NCI-H146 treated with DMSO at 0.1 percent for 48 hours (cell line): ENCODE measurements around the gene ANKRD13A.
"Not testable (repeated sequence)": the region's sequence is repeated elsewhere in the genome, so short reads cannot be mapped to it uniquely, and the experiment has no call there.

Source experiments
- DNase-seq: peaks from one replicate; lab custom pipeline; 2025; ENCODE audit not compliant: unreplicated experiment; lab: John Stamatoyannopoulos, UW

The ANKRD13A gene

DNA sequence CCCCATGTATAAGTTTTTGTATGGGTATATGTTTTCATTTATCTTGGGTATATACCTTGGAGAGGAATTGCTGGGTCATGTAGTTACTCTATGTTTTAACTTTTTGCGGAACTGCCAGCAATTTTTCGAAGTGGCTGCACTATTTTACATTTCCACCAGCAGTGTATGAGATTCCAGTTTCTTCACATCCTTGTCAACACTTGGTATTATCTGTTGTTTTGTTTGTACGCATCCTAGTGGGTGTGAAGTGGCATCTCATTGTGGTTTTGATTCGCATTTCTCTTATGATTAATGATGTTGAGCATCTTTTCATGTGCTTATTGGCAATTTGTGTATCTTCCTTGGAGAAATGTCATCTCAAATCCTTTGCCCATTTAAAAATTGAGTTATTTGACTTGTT lies 6.9 kb downstream of the ANKRD13A start:
- DNase-seq: no peak

DNA sequence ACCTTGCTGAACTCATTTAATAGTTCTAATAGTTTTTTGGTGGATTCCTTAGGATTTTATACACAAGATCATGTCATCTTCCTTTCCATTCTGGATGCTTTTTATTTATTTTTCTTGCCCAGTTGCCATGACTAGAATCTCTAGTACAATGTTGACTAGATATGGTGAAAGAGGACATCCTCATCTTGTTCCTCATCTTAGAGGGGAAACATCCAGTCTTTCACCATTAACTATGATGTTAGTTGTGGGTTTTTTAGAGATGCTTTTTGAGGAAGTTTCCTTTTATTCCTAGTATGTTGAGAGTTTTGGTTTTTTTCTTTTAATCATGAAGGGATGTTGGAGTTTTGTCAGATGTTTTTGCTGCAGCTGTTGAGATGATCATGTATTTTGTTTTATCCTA lies 8.7 kb downstream of the ANKRD13A start:
- DNase-seq: no peak

DNA sequence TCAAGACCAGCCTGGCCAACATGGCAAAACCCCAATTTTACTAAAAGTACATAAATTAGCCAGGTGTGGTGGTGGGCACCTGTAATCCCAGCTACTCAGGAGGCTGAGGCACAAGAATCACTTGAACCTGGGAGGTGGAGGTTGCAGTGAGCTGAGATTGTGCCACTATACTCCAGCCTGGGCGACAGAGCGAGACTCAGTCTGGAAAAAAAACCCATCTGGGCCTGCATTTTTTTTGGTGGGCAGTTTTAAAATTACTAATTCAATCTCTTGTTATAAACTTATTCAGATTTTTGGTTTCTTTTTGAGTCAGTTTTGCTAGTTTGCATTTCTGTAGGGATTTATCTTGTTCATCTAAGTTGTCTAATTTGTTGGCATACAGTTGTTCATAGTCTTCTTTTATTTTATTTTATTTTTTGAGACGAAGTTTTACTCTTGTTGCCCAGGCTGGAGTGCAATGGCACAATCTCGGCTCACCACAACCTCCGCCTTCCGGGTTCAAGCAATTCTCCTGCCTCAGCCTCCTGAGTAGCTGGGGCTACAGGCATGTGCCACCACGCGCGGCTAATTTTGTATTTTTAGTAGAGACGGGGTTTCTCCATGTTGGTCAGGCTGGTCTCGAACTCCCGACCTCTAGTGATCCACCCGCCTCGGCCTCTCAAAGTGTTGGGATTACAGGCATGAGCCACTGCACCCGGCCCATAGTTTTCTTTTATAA lies 9.6 kb downstream of the ANKRD13A start:
- DNase-seq: not testable (repeated sequence)

DNA sequence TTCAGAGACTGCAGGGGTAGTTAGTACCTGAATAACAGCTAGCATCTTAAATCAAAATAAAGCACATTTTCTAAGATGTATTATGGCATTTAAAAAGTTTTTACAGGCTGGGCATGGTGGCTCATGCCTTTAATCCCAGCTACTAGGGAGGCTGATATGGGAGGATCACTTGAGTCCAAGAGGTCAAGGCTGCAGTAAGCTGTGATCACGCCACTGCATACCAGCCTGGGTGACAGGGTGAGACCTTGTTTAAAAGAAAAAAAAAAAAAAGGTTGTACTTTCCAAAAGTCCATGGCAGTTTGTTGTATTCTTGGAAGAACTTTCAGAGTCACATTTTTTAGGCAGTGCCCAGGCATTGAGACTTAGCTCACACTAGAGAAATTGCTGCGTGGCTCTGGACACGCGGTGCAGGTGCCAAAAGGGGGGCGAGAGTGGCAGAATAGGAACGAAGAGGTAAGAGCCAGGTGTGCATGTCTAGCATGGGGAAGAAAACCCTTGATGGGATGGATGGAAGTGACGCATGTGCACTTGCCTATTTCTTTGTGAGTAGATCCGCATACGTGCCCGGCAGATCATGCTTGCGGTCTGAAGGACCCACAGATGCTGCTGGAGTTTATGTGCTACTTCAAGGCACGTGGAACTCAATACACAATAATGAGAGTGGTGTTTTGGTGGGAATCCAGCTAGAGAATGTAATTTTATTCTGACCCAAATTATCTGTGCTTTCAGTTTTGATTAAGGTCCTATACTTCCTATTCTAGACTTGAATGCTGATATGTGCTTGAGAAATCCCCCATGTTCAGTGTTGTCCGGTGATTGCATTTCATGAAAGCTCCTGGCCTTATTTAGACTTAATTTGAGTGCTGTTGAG lies 11.9 kb downstream of the ANKRD13A start:
- no peak for DNase-seq

DNA sequence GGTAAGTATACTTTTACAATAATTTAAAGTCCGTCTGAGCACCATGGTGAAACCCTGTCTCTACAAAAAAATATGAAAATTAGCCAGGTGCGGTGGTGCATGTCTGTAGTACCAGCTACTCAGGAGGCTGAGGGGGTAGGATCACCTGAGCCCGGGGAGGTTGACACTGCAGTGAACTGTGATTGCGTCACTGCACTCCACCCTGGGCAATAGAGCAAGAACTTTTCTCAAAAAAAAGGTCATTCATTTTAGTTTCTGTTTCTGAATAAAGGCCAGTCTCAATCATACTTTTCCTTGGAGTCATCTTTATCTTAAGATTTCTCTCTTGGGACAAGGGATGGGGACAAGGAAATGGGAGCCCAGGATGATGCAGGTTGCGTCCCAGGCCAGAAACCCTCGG lies 12.9 kb downstream of the ANKRD13A start:
- DNase-seq: no peak

DNA sequence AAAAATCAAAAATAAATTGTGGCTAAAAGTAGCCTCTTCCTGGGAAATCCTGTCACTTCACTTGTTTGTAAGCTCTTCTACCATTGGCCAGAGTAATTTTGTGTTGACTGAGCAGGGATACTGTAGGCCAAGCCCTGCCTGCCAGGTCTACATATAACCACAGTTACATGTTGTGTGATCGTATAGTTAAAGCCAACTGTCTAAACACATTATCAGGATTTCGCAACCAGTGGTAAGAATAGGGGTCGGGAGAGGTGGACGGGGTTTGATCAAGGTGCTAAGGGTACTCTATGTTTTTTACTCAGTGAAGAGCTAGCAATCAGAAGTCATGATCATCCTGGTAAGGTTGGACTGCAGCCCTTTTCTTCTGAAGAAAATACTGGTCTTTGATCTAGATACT lies 13.4 kb downstream of the ANKRD13A start:
- DNase-seq: no peak

DNA sequence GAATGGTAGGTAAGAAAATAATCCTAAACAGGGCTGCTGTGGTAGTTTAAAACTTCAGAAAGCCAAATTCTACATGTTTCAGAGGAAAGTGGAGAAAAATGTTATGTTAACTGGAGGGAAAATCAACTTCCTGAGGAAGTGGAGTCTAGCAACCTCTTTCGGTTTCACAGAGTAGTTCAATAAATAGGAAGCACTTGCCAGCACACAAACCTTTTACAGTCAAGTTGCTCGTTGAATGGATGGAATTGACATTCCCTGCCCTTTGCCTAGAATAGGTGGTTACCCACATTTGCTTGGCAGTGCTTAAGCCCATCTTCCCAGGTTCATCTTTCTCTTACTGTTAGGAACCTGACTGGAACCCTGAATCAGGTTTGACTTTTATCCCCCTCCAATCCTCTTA lies 15.9 kb downstream of the ANKRD13A start:
- no peak for DNase-seq

DNA sequence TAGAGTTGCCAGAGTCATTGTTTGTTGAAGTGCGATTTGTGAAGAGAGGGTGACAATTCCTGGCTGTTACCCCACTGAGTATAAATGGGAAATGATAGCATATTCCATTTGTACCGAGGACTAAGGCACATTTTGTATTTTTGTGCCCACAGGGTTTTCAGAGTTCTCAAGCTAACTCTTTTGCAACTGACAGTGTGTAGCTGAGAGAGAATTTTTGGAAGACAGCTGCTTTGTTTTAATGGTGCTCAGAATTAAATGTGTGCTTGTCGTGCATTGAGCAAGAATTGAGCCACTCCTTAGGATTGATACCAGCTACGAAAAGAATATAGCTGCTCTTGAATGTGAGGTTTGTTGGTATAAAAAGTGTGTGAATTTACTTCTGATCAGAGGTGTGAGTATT lies 21.7 kb downstream of the ANKRD13A start:
- DNase-seq: no peak

DNA sequence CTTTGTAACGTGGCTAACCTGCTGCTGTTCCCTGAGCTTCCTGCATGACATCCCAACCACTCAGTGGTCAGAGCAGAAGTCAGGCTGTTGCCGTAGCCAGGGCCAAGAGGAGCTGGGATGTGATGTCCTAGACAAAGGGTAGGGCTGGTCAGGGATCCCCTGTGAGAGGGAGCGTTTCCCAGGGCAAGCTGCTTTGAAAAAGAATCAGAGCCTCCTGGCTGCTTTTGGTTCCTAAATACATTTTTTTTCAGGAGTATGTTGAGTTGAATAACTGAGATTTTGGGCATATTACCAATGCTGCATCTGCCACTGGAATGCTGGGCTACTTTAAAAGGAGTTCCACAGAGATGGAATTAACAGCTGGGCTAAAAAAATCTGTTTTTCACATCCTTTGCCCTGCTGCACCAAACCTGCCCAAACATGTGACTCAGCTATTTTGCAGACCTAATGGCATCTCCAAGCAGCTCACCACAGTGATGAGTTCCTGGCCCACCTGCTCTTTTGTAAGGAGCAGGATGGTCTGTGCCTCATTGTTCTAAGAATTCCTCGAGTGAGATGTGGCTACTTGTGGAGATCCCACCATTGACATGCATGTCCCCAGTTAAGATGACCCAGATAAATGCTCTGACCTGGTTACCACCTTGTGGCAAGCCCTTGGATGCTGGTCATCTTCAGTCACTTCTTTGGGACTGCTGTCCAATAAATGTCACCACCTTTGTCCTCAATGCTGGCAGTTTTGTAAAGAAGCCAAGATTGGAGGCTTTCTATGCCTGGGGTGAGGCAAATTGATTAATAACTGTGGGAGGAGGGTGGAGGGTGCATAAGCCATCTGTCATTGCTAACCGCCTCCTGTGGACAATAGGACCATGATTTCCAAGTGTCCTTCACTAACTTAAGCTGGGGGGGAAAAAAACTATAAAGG lies 24.1 kb downstream of the ANKRD13A start:
- no peak for DNase-seq

DNA sequence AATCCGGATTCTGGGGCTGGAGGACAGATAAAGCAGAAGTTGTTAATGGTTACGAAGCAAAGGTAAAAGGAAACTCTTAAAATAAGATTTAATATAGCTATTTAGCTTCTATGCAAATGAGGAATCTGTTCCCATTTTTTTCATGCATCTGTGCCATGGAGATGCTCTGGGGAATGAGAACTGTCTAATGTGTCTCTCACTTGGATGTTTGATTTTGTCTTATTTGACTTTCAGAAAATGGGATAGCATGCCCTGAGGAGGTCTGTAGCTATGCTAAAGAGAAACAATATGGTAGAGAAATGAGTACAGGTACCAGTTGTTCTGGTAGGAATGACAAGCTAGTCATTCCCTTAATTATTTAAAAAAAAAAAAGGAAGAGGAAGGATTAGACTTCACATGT lies 24.8 kb downstream of the ANKRD13A start:
- no peak for DNase-seq

DNA sequence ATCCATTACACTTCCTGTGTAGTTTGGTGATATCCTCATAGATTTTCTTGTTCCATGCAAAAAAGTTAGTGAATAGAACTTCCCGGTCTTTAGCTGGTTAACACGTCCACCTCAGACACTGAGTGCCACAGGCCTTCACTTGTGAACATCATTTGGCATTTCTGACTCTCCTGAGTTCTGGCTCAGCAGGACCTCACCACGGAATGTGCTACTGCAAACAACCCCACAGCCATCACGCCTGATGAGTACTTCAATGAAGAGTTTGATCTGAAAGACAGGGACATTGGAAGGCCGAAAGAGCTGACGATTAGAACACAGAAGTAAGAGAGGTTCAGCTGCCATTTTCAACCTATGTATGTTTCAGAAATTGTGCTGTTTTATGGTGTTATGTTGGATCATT lies 29.1 kb downstream of the ANKRD13A start:
- DNase-seq: no peak

DNA sequence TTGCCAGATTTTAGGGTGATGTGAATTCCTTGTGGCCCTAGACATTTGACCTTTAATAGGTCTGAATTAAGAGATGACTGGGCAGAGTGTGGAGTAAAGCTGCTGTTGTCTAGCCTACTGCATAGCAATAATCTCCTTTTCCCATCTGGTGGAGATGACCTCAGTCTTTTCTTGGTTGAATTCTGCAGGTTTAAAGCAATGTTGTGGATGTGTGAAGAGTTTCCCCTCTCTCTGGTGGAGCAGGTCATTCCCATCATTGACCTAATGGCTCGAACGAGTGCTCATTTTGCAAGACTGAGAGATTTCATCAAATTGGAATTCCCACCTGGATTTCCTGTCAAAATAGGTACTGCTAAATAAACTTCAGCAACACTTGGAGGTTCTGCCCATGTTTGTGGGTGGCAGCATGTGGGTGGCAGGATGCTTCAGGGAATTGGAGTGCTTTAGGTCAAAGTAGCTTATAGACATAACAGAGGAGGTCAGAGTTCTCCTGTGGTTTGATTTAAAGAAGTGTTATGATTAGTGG lies 30.1 kb downstream of the ANKRD13A start:
- no peak for DNase-seq

DNA sequence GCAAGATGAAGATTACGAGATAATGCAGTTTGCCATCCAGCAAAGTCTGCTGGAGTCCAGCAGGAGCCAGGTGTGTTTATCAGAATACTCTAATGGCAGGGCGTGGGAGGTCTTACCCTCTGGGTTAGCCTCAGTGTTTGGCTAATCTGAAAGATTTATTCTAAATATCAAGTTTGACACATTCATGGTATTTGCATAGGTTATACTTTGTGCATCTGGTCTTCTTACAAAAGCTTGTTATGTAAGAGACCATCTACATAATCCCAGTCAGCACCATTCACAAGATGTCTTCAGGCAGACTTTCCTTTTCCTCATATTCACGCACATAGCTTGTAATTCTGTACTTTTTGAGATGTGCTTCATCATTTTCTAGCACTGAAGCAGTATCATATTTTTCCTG lies 34.7 kb downstream of the ANKRD13A start:
- no peak for DNase-seq

DNA sequence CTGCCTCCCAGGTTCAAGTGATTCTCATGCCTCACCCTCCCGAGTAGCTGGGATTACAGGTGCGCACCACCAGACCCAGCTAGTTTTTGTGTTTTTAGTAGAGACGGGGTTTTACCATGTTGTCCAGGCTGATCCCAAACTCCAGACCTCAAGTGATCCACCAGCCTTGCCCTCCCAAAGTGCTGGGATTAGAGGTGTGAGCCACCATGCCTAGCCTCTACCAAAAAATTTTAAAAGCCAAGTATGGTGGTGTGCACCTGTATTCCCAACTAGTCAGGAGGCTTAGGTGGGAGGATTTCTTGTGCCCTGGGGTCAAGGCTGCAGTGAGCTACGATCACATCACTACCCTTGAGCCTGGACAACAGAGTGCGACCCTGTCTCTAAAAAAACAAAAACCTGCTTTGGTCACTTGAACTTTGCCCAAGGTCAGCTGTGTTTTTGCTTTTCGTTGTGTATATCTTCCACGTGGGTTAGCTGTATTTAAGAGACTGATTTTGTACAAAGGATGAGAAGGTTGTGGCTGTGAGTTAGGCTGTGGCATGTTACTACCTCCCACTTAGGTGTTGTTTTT lies 36.4 kb downstream of the ANKRD13A start:
- DNase-seq: no peak

DNA sequence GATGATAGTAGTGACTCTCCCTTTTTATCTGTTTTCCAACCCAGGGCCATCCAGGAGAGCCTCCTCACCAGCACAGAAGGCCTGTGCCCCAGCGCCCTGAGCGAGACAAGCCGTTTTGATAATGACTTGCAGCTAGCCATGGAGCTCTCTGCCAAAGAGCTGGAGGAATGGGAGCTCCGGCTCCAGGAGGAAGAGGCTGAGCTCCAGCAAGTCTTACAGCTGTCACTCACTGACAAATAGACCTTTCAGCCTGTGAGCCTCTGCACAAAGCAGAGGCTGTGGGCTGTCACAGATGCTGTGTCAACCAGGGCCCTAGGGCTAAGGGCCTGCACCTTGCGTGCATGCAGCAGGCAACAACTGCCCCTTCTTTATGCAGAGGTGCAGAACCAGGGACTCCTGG lies 38.1 kb downstream of the ANKRD13A start:
- no peak for DNase-seq

DNA sequence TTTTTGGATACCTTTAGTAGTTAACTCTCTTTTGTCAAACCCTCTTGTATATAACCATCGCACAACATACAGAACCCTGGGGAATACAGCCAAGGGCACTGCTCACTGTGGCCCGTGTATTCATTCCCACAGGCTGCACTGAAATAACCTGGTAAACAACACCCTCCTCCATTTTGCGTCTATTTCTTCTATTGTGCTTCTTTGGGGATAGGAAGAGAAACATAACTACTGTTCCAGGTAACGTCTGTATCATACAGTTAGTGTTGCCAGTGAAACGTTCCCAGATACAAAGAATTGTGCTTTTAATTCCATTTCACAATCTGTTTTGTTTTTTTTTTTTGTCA lies 39.5 kb downstream of the ANKRD13A start:
- DNase-seq: no peak

DNA sequence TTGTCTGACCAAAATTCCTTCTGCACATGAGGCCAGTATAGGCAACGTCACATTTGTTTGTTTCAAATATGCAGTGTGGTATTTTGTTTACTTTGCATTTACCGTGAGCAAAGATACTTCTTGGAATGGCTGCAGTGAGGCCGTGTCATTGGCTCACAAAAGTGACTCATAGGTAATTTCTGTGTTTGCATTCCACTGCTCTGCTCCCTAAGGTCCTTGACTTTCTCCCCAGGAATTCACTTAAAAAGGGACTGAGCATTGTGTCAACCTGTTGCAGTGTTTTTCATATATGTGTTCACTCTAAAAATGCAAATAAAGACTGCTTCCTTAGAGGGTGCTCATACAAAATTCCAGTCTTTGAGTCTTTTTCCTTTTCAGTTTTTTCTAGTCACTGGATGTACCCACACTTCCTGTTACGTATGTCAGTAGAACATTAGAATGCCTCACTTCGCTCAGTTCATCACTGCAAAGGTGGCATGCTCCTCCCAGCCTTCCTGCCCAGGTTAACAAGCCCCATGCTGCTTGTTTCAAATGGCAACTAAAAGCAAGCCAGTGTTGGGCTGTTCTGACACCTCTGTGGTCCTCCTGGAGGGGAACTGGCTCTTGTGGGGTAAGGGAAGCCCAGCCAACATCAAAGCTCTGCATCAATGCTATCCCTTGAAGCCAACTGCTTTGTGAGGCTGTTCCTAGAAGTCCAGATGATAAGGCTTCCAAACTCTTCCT lies 40.0 kb downstream of the ANKRD13A start:
- no peak for DNase-seq

DNA sequence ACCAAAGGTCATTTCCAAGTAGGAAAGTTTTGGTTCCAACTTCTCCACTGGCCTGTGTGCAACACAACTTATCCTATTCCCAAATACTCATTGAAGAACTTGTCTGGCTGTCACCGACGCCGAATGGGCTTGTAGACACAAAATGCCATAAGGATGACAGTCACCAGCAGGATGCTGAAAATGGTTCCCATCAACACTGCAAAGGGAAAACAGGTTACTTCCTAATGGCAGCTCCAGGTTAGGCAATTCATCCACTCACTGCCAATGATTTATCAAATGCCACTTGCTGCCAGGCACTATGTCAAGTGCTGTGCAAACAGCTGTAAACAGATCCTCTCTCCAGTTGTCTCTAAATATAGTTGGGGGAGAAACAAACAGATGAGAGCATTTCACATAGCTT lies 43.0 kb downstream of the ANKRD13A start:
- DNase-seq: no peak

DNA sequence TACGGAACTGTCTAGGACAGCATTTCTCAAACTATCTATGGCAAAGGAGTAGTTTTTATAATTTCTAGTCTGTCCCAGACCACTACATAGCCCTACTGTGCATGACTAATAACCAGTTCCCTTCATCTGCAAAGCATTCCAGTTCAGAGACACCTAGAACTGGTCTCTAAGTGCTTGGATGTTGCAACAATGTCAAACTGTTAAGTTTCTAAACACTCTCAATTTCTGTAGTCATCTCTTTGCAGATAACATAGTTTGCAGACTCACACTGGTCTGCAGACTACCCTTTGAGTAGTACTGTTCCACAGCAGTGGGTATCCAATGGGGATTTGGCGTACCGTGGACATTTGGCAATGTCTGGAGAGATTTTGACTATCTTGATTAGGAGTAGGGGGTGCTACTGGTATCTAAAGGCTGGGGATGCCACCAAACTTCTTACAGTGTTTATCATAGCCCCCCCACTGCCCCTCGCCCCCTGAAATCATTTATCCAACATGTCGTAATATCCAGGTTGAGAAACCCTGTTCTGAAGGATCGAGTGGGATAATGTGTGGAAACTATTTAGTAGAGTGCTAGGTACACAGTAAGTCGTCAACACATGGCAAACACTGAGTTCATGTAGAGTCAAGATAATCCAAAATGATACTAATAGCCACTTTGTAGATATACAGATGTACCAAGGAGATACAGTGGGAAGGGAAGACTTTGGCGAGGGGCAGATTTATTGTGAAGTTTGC lies 47.4 kb downstream of the ANKRD13A start:
- no peak for DNase-seq
